ENCODE data around the gene TTC28.

Gene TTC28

DNA sequence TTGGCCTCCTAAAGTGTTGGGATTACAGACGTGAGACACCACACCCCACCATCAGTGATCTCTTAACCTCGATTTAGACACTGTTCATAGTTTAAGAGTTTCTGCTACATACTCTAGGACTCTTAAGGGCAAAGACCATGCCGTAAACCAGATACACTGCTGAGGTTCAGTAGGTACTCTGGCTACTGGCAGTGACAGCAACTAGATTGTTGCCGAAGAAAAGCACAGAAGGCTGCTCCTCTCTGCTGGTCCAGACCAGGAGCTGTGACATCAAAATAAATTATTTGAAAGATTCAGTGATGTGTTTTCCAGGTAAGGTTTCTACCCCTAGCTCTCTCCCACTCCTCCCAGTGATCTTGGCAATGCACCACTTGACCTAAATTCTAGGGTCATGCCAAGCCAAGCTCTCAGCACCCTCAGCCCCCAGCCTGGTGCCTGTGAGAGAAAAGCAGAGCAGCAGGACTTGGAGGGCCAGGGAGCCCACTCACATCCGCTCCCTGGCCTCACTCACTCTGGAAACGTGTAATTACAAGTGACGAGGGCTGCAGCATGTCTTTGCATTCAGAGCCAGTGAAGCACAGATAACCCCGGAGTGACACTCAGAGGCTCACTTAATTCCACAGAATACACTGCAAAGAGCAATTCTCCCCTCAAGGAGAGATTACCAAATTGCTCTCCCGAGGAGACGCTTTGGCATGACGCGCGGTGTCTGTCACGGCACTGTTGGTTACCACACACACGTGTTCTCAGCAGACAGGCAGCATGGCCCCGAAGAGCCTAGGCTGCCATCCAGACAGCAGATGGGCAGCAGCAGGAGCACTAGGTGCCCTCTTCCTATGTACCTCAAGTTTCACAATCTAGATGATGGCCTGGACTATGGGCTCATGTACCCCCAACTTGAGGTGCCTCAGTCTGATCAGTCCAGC lies 663.7 kb downstream of the TTC28 start:
- DNase-seq, result peak; percentile 28

DNA sequence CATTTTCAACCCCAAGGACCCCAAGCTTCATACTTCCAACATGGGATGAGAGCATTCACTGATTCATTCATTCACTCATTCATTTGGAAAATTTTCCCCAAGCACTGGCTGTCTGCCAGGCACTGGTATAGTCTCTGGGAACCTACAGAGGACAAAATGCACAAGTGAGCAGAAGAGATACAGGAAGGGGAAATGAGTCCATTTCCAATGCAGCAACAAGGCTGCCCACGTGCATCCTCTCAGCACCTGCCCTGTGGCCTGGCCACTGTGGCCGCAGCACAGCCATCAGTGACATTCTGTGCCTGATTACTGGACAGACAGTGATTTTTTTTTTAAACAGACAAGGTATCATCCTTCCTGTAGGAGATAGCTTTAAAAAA lies 664.6 kb downstream of the TTC28 start:
- DNase-seq, result no peak

DNA sequence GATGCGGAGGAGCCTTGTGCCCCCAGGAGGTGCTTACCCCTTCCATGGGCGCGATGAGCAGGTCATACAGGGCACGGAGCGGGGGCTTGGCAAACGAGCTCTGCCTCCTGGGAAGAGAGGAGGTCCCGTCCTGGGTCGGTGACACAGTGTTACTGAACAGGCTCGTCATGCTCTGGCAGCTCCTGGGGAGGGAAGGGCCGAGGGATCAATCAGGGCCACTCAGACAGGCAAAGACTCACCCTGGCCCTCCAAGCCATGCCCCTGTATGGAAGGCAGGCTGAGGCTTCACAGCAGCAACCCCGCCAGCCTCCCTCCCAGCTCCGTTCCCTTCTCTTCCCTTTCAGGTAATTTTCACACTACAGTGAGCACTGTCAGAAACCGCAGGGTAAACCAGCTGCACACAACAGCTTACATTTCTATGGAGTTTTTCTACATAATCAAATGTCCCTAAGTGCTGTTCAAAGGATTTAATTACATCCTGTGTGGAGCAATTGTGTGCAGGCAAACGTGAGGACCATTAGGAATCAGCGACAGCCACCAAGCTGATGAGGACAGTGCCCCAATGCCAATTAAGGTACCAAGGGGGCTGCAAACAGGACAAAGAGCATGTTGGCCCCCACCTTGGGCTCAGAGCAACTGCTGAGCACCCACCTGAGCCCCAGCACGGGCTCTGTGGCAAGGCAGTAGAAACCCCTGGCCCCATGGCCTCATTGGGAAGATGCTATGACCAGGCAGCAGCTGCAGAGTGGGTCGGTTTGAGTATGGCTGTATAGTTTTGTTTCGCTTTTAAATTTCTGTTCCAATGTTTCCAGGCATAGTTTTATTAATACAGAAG lies 665.2 kb downstream of the TTC28 start:
- no peak for DNase-seq

- DNase-seq, result no peak
Observed at GRCh38 chr22:28013611-28014010, 666.0 kb downstream of the TTC28 start.

GRCh38 chr22:28012832-28013460 lies 666.7 kb downstream of the TTC28 start:
- no peak for DNase-seq

DNA sequence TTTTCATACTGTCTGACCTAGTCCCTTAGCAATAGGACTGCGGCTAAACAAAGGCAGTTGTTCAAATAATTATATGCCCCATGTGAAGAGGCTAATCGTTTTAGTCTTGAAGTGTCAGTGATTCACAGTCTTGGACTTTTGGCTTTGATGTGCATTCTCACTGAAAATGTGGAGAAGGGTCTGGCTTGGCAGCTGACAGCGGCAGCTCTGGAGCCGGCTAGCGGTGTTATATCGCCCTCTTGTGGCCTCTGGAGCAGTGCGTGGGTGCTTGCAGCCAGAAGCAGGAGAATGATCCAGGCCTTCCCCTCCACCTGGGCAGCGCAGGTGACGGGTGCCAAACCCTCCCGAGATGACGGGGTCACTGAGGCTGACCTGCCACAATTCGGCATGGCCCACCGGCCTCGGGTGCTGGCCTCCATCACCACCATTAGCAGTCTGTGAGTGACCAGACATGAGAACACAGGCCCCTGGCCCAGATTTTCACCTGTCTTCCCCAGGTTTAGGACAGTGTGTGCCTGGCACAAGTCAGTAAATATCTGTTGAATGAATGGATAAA lies 670.3 kb downstream of the TTC28 start:
- DNase-seq, result peak; percentile 77

GRCh38 chr22:28008649-28009048 lies 671.0 kb downstream of the TTC28 start:
- DNase-seq, result no peak

DNA sequence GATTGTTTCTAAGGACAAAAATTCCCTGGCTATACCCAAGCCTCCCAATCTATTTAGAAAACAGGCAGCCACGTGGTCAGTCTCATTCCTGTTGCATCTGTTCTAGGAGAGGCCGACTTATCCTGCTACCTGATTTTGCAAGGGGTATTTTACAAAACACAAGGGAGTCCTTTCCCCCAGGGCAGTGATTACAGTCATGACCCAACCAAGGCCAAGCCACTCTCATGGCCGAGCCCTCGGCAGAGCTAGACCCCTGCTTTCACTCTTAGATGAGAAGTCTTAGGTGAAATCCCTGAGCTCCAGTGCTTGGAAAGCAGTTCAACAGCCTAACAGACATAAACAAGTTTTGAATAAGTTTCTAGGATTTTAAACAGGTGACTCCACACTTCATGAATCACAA lies 671.6 kb downstream of the TTC28 start:
- DNase-seq, result no peak

DNA sequence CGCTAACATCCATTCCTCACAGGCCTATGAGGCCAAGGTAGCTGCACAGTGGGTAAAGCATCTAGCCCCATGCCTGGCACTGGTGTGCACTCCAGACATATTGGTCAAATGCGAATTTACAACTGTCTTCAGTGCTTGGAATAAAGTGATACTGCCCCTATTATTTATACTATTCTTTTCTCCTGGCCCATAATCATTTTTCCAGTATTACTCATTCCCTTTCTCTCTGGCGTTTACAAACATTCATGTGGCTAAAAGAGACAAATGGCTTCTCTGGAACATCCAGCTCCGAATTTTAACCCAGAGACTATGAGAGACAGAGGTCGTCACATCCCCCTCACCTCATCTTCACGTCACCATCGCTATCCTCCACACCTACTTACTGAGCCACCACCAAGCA lies 673.4 kb downstream of the TTC28 start:
- DNase-seq, result no peak

- DNase-seq, result no peak
Observed at GRCh38 chr22:28005513-28005912, 674.1 kb downstream of the TTC28 start.

DNA sequence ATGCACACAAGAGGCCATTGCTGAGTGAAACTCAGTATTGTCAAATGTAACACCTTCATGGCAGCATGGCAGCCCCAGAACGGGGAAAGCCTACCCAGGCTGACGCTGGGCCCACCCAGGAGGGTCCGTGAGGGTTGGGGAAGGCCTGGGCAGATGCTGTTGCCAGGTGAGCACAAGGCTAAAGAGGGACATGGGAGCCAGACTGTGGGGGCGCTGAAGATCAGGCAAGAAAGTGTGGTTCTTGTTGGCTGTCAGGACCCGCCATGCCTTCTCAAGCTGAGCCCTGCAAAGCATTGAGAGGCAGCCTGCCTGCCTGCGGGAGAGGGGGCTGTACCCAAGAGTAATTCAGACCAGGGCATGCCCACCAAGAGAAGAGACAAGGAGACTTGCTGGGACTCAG lies 675.6 kb downstream of the TTC28 start:
- no peak for DNase-seq

GRCh38 chr22:28002863-28003565 lies 676.6 kb downstream of the TTC28 start:
- no peak for DNase-seq

DNA sequence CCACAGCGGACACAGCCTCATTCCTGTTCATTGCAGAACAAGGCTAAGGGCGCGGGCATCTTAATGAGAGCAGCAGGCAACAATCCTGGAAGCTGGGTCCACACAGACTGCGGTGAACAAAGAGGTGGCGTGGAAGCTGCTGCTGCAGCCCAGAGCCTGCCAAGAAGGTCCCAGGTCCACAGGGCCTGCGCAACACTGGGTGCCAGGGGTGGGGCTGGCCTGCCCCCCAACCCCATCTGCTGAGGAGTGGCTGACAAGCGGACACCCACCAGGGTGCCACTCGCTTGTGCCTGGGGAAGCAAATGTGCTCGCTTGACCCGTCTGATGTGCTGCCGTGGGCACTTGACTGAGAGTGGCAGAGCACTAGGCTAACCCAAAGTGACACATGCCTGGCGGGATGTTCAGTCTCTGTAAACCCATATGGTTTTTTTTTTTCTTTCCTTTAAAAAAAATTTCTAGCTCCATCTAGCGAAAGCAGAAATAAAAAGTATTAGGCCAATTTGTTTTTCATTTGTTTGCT lies 677.4 kb downstream of the TTC28 start:
- DNase-seq, result no peak

DNA sequence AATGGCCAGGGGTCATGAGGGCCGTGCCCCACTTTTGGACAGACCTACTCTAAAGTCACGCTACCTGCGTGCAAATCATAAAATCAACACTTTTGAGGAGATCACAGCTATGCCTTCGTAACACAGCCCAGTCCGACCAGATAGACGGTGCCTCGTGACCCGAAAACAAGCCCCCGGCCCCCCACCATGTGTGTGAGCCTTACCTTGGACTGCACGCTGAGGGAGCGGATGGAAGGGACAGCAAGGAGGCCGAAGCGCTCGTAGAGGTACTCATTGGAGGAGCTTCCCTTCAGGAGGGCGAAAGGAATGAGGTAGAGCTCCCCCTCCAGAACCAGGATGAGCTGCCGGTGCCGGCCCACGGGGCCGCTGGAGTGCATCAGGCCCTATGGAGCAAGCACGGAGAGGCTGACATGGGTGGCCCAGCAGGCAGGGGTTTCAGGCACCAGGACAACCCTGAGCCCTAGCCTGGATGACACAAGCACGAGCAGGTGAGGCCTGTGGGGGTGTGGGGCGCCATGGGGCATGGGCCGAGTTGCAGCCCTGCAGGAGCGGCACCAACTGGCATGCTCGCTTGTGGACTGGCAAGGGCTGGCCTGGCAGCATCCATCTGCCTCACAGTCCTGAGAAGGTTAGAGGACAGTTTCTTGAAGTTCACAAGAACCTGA lies 678.3 kb downstream of the TTC28 start:
- no peak for DNase-seq

DNA sequence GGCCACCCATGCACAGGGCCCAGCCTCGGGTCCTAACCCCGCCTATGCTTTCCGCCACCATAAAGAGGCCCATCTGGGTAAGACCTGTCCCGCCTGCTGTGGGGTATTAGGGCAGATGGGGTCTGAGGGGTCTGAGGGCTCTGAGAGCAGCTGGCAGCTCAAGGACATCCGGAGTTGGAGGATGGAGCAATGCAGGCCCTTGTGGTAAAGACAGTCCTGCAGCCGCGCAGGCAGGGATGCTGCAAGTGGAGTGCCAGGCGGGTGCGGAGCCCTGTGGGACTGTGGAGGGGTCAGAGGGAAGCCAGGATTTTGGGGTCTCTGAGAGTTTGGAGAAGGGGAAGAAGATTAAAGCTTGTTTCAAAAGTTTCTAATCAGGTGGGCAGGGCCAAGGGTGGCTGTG lies 679.3 kb downstream of the TTC28 start:
- no peak for DNase-seq

DNA sequence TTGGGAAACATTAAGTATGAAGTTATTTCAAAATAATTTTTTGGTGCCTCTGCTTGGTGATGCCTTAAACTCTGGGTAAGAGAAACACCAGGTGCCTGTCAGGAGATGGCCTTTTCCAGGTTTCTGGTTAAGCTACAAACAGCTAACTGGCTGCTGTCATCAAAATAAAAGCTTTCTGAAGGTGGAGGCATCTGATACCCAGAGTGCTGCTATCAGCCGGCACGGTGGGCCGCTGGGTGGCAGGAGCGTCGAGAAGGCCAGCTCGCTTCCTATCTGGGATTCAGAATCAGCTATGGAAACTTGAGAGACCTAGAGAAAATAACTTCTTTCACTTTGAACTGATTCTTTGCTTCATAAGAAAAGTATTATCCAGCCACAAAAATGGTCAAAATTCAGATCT lies 679.8 kb downstream of the TTC28 start:
- DNase-seq, result no peak

- no peak for DNase-seq
Observed at GRCh38 chr22:27998511-27999410, 680.9 kb downstream of the TTC28 start.

GRCh38 chr22:27997538-27997937 lies 682.1 kb downstream of the TTC28 start:
- no peak for DNase-seq

GRCh38 chr22:27996981-27997380 lies 682.7 kb downstream of the TTC28 start:
- no peak for DNase-seq

GRCh38 chr22:27996529-27996925 lies 683.1 kb downstream of the TTC28 start:
- no peak for DNase-seq
